HL-60 (cell line): Measurements from ENCODE around the gene IL37.

ENCODE experiments used
- GABPA ChIP-seq: IDR thresholded peaks from 2 replicates; pipeline ENCODE4 v1.6.1; 2012; ENCODE audit warnings: low read depth
- POLR2AphosphoS5 ChIP-seq: IDR thresholded peaks from 2 replicates; pipeline ENCODE4 v1.6.1; 2012; ENCODE audit warnings: low read depth
- TF ChIP-seq, protein P1 (sequence below): IDR thresholded peaks from one replicate; pipeline ENCODE4 v1.5.1; 2011; ENCODE audit warnings: low read length, control low read depth, inconsistent platforms; ENCODE audit not compliant: insufficient read depth

DNA sequence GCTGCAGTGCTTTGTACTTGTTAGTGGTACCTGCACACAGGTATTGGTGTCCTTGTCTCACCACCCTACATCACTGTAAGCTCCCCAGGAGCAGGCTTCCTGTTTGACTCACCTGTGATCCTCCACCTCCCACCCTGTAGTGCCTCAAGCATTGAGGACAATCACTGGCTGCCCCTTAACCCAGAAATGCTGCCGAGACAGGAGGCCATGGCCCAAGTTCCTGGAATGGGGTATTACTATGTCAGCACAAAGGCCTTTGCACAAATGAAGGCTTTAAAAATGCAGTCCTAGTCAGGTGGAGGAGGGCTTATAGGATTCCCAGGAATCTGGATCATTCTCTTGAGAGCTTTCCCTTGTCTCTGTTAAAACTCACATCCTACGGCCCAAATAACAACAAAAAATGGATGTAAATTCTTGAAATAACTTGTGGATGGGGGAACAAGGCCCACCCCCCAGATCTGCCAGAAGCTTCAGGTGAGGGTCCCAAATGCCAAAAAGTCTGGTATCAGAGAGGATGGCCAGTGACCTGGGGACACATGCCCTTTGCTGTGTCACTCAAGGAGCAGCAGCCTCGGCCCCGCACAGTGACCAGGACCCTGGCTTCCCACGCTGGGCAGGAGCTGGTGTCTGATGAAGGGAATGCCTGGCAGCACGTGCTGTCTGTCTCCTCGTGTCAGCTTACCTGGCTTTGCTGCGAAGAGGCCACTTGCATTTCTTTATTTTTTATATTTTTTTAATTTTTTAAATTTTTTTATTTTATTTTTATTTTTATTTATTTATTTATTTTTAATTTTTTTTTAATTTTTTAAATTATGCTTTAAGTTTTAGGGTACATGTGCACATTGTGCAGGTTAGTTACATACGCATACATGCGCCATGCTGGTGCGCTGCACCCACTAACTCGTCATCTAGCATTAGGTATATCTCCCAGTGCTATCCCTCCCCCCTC is 3.7 kb upstream of the IL37 start:
- TF ChIP-seq, protein P1, sequence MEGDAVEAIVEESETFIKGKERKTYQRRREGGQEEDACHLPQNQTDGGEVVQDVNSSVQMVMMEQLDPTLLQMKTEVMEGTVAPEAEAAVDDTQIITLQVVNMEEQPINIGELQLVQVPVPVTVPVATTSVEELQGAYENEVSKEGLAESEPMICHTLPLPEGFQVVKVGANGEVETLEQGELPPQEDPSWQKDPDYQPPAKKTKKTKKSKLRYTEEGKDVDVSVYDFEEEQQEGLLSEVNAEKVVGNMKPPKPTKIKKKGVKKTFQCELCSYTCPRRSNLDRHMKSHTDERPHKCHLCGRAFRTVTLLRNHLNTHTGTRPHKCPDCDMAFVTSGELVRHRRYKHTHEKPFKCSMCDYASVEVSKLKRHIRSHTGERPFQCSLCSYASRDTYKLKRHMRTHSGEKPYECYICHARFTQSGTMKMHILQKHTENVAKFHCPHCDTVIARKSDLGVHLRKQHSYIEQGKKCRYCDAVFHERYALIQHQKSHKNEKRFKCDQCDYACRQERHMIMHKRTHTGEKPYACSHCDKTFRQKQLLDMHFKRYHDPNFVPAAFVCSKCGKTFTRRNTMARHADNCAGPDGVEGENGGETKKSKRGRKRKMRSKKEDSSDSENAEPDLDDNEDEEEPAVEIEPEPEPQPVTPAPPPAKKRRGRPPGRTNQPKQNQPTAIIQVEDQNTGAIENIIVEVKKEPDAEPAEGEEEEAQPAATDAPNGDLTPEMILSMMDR = no peak
- TF ChIP-seq POLR2AphosphoS5 (no peak), GABPA (no peak)
